GM21619 (cell line): ENCODE measurements around the gene CRYGS.
"Not testable (repeated sequence)": the region's sequence is repeated elsewhere in the genome, so short reads cannot be mapped to it uniquely, and the experiment has no call there.

Source experiments
- ATAC-seq: cut with Tn5 transposase; IDR thresholded peaks from one replicate; pipeline ENCODE4 v1.9.1; 2021; ENCODE audit not compliant: unreplicated experiment

The CRYGS gene

DNA sequence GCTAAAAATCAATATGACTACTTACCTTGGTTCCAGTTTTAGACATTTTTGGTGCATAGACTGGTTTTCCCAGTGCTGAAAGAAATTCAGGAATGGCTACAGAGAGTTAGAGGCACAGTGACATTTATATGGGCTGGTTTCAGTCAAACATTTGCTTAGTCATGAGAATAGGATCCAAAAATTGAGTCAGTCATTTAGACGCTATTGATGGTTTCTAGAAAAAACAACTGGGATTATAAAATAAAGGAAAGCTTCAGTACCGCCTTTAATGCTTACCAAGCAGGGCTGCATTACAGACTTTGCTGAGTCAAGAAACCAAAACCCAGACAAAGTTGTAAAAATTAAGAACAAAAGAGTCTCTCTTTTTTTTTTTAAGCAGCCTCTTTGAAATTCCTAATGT lies at the start of gene CRYGS:
Gene CRYGS, minus strand, starts transcription at position 100 of the 400 bp plus-strand sequence. Its CDS starts 54 bp downstream, at position 46.
- ATAC-seq = no peak

DNA sequence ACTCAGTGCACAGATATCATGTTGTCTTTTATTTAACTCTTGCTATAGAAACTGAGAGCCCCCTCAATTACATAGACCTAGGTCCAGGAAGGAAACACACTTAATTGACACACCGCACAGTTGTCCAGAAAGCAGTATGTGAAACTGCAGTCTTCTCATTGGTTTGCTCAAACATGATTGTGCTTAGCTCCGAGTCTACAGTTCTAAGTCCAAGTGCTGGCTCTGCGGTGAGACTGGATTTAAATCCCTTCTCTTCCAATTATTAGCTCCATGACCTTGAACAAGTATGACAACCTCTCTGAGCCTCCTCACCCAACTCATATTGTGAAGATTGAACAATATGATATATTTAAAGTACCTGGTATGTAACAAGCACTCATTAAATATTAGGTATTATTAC lies 49.7 kb upstream of the CRYGS start:
- no peak for ATAC-seq

DNA sequence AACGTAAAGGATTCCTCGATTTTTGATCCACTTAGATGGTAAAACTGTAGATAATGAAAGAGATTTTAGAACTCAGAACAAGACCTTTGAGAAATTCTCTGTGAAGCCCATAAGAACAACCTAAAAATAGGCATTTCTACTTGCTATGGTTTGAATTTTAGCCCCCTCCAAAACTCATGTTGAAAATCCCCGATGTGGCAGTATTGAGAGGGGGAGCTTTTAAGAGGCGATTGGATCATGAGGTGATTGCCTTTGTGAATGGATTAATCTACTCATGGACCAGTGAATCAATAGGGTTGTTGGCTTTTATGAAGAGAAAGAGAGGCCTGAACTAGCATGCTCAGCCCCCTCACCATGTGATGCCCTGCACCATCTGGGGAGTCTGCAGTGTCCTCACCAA lies 48.5 kb upstream of the CRYGS start:
- no peak for ATAC-seq

DNA sequence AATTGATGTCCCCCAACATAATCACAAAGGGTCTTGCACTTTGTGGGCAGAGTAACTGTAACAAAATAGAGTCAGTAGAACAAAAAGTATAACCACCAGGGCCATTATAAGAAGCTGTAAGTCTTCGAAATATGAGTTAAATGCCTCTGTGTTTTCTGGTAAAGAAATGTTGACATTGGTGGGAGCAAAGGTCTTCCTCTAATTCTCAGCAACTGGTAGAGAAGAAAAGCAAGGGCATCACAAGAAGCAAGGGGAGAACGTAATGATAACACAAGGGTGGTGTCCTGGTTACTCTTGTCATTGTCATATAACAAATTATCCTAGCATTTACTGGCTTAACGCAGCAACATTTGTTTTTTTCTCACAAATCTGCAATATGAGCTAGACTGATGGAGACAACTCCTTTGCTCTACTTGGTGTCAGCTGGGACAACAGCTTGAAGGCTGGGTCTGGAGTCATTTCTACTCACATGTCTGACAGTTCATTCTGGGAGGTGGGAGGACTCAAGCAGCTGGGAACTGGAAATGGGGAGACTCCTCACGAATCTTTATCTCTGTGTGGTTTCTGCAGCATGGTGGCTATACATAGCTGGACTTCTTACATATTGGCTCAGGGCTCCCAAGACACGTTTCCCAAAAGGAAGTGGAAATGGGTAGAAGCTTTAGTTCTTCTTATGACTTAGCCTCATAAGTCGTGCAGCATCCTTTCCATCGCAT lies 46.6 kb upstream of the CRYGS start:
- no peak for ATAC-seq

DNA sequence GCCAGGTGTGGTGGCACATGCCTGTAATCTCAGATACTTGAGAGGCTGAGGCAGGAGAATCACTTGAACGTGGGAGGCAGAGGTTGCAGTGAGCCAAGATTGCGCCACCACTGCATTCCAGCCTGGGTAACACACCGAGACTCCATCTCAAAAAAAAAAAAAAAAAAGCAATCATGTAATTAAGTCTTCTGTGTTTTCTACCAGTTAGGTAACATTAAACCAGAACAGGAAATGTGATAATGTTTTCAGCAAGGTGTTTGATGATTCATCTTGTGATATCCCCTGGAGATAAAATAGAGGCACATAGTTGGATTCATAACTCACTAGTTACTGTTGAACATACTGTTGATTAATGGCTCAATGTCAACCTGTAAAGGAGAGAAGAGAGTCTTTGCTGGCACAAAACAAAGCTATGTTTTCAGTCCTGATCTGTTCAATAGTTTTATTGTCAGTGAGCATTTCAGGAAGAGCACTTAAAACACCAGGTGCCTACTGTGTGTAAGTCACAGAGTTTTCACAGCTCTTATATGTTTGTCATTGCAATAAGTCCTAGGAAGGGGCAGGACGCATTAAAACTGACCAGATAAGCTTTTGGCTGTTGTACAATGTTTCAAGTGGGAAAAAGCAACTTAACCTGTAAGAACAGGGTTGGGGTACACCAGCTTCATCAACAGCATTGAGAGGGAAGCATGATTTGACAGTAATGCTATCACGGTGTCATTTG lies 45.8 kb upstream of the CRYGS start:
- no peak for ATAC-seq

DNA sequence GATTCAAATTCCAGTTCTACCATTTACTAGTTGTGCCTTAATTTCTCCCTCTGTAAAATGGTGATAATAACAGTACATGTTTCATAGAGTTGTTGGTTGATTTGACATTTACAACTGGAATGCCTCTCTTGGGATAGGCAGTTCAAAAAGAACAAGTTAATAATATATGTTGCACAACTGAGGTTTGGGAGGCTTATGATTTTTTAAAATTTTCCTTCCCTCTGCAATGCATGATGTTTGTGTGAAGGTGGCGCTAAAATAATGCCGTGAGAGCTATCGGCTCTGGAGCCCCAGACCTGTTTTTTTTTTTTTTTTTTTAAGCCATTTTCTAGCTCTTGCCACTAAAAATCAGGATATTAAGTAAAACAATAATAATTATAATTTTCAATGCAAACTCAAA lies 44.9 kb upstream of the CRYGS start:
- no peak for ATAC-seq

DNA sequence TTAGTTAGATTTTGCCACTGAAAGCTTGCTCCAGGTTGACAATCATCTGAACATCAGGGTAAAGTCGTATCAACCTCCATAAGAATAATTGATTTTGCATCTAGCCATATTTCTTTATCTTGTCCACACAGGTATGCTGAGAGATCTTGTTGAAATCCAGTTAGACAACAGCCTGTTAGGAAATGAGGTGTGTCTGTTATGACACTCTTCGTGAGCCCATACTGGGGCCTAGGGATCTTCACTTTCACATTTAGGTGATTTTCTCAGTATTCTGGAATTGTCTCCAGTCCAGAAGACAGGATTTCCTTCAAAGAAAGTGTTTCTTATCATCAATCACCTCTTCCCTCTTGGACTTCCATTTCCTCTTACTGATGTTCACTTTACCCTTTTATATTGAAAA lies 44.5 kb upstream of the CRYGS start:
- ATAC-seq = no peak

DNA sequence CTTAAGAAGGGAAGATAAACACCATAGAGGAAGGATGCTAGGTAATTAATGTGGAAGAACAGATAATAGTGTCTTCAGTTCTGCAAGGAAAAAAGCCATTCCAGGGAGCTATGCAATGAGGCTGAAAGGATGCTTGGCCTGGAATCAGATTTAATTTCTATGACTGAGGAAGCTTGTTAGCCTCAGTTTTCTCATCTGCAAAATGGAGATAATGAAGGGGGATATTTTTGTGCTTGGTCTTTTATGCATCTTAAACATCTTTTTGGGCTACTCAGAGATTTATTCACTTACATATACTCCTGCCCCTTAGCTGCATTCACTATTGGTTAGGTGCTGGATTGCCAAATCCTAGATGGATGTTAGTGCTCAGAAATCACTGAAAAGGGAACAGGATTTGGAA lies 43.0 kb upstream of the CRYGS start:
- ATAC-seq = no peak

DNA sequence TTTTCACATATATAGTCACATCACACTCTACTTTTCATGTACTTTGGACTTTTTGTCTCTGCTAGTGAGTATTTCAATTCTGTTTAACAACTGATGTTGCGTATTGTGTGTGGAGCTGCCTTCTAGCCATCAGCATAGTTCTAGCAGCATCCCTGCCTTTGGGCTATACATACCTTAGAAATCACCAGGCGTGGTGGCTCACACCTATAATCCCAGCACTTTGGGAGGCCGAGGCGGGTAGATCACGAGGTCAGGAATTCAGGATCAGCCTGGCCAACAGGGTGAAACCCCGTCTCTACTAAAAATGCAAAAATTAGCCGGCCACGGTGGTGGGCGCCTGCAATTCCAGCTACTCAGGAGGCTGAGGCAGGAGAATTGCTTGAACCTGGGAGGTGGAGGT lies 42.1 kb upstream of the CRYGS start:
- ATAC-seq = not testable (repeated sequence)

DNA sequence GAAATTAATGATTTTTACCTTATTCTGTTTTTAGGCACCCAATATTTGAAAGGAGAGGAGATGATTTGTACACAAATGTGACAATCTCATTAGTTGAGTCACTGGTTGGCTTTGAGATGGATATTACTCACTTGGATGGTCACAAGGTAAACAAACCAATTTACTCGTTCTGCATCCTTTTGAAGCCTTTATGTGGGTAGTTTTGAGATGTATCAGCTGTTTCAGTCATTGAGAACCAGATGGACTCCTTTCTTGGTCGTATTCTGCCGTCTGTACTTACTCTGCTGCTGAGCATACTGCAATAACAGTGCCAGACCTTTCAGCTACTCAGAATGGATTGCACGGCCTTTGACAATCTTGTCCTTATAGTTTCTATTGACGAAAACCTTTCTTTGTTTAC lies 39.7 kb upstream of the CRYGS start:
- ATAC-seq = no peak

DNA sequence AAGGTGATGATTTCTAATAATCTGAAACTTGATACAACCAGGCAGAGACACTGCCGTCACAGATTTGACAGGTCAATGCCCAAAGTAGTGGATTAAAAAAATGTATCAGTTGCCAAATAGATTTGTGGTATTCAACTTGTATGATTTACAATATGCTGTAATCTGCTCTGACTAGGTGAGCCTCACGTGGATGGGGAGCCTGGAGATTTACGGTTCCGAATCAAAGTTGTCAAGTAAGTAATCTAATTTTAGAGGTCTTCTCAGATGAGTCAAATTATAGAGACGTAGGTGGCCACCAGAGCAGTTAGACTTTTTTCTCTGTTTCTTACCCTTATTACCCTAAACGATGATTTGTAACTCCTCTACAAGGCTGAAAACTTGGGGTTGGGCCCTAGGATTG lies 38.4 kb upstream of the CRYGS start:
- no peak for ATAC-seq

DNA sequence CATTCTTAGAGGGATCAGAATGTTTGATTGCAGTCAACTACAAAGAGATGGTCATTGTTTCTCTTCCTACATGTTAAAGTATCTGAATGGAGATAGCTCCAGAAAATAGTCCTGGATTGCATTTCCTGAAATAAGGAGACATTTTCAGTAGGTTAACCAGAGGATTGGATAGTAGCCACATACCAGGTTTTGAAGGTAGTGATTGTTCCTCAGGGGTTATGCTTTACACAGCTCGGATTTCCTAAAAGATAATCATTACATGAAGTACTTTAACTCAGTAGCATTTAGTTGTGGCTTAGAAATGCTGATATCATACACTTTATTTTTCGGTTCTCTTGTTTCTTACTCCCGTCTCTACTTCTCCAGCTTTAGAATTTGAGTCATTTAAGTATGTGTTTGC lies 36.6 kb upstream of the CRYGS start:
- no peak for ATAC-seq

DNA sequence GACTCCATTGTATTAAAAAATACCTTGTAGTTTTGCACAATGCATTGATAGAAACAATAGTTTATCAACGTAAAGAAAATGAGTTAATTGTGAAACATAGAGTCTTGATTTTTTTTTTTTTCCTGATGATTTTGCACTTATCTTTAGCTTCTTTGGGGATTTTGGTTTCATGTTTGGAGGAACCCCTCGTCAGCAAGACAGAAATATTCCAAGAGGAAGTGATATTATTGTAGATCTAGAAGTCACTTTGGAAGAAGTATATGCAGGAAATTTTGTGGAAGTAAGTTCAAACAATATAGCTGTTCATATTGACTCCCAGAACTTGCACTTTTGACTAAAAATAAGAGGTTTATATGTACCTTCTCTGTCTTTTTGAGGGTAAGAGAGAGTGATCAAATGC lies 33.3 kb upstream of the CRYGS start:
- ATAC-seq = no peak

DNA sequence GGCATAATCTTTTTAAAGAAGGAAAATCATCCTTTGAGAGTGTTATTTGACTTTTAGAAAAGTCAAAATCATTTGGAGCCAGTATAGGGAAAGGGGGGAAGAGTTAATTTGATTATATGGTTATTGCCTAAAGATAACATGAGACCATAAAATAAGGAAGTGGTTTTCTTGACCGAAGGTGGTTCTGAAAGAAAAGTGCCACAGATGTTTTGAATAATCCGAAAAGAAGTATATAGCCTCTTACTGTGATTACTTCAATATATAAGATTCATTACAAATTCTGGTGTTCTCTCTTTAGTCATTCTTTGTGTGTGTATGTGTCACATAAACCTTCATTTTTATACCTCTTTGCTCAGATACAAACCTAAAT lies 27.4 kb upstream of the CRYGS start:
- ATAC-seq = no peak

DNA sequence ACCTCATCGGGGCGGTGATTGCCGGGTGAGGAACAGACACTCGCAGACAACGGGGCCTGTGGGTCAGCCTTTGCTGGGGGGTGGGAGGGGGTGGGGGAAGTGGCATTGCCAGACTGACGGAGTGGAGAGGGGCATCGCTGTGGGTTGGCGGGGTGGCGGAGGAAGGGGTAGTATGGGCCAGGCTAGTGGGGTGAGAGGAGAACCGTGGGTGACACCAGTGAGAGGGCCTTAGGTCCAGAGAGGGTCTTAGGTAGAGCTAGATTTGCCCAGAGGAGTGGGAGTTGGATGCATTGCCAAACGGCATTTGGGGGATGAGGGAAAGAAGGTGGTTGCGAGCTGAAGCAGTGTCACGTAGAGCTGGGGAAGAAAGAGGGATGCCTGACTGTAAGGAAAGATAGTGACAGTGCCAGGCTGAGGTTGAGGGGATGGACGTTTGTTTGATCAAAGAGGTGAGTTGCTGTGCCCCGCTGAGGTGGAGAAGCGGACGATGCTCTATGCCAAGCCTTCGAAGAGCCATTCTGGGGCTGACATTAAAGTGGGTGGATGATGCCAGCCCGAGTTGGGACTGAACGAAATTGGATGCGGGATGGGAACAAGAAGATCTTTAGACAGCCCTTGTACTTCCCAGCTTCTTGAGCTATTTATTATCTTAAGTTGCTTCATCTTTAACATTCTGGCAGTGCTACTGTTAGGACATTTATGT lies 26.9 kb upstream of the CRYGS start:
- ATAC-seq = no peak

DNA sequence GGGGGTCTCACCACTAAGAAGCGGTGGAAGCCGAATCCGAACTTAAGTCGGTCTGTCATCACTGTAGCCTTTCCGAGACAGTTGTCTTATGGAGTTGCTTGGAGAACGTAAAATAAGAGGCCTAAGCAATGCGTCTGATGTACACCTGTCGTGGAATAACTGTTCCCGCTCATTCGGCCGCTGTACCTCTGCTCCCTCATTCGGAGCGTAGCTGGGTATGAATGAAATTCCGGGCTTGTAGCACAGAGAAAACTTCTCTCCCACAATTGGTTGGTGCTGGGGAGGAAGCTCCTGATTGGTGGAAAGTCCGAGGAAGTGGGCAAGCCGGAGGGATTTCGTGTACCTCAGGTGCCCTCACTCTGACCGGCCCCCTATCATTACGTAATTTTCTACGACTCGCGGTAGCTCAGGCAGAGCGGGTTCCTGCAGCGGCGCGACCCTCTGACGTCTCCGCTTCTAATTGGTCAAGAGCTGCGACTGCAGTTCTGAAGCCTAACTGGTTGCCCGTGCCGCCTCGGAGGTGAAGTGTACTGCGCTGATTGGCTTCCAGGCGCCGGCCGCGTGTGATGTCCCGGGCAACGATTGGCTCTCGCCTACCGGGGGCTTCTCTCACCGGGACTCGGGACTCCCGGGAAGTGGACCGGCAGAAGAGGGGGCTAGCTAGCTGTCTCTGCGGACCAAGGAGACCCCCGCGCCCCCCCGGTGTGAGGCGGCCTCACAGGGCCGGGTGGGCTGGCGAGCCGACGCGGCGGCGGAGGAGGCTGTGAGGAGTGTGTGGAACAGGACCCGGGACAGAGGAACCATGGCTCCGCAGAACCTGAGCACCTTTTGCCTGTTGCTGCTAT lies 26.1 kb upstream of the CRYGS start, which contains the start of gene DNAJB11:
Gene DNAJB11, plus strand, starts transcription at position 625 of the 845 bp plus-strand sequence. Its CDS starts 178 bp downstream, at position 803.
- peak; percentile 85 for ATAC-seq

DNA sequence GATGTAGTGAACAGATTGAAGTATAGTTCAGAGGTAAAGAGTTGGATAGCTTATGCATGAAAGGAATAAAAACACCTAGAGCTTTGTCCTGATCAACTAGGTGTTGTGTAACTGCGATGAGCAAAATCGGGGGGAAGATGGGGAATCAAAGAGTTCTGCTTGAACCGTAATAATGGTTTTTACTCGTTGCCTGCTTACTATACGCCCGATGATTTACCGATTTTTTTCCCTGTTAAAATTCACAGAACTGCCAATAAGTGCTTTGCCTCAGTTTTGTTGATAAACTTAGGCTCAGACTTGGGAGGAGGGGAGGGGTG lies 25.6 kb upstream of the CRYGS start:
- ATAC-seq = no peak

DNA sequence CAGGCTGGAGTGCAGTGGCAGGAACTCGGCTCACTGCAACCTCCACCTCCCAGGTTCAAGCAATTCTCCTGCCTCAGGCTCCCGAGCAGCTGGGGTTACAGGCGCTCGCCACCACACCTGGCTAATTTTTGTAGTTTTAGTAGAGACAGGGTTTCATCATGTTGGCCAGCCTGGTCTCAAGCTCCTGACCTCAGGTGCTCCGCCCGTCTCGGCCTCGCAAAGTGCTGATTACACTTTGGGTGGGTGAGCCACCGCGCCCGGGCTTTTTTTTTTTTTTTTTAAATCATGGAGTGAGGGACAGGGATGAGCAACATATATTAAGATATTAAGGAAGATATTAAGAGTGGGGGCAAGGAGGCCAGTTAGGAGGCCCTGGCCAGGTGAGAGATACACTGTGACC lies 25.2 kb upstream of the CRYGS start:
- ATAC-seq = not testable (repeated sequence)

DNA sequence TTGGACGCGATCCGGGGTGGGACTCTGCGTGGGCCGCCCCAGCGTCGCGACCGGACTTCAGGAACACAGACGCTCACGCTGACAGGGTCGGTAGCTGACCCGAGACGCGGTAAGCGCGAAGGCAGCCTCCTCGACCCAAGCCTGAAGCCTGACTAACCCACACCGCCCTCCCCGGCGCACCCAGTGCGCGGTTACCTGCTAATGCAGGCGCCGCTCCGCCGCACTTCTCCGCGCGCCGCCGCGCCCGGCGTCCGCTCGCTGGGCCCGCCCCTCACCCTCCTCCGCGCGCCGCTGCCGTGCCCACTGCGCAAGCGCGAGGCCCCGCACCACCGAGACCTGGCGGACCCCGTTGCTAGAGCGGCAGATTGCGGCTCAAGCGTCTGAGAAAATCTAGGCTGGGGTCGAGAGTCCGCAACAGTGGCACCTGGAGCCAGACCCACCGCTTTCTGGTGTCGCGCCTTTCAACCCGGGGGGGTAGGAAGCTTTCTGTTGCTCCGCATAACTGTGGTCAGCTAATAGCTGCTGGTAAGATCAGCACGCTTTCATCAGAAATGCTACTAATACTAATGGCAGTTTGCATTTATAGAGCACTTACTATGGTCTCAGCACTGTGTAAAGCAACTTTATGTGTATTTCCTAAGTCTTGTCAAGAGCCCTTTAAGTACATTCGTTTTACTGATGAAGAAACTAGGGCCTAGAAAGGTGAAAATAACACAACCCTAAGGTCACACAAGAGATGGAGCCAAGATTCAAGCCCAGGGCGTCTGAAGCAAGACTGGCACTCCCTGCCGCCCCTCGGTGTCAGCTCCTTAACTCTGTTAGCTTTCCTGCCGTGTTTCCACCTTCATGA lies 23.1 kb upstream of the CRYGS start, which contains the start of gene TBCCD1:
Gene TBCCD1, minus strand, starts transcription at position 268 of the 850 bp plus-strand sequence. CDS start 3,010 bp downstream, outside the sequence.
- ATAC-seq = peak; percentile 41

DNA sequence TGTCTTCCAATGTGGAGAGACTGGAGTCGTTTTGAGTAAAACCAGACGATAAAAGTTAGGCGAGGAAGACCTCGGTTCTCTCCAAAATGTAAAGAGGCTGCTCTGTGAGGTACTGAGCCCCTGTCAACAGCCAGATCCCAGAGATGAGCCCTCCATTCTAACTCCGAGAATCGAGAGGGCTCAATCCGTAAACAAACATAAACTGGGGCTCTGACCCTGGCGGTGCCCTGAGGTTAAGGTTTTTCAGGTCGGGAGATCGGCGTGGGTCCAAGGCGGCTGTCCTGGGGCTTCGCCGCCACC lies 22.5 kb upstream of the CRYGS start:
- no peak for ATAC-seq
